ENCODE measurements around the gene ZNF226. TPM values are rescaled to one million over a fixed set of nuclear protein-coding genes. Genes with fewer than 3 reads are reported as not detected.
"Not testable (repeated sequence)": the region's sequence is repeated elsewhere in the genome, so short reads cannot be mapped to it uniquely, and the experiment has no call there.

The ZNF226 gene
- total RNA-seq, 1 donor from 2014 or later, result 19.2 TPM

GRCh38 chr19:44212250-44212865 is 47.5 kb downstream of the ZNF226 start, which contains the start of gene ZNF227:
TSS of gene ZNF227 (plus strand) at chr19:44212532. CDS start at chr19:44217793, 5,261 bp downstream.
- peak; percentile 96 for DNase-seq

- DNase-seq, result peak; percentile 59
Observed at GRCh38 chr19:44212866-44213346, 48.0 kb downstream of the ZNF226 start.

DNA sequence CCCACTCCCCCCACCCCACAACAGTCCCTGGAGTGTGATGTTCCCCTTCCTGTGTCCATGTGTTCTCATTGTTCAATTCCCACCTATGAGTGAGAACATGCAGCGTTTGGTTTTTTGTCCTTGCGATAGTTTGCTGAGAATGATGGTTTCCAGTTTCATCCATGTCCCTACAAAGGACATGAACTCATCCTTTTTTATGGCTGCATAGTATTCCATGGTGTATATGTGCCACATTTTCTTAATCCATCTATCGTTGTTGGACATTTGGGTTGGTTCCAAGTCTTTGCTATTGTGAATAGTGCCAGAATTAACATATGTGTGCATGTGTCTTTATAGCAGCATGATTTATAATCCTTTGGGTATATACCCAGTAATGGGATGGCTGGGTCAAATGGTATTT is 55.0 kb downstream of the ZNF226 start:
- not testable (repeated sequence) for DNase-seq

- DNase-seq, result not testable (repeated sequence)
Observed at GRCh38 chr19:44220761-44221160, 55.9 kb downstream of the ZNF226 start.

DNA sequence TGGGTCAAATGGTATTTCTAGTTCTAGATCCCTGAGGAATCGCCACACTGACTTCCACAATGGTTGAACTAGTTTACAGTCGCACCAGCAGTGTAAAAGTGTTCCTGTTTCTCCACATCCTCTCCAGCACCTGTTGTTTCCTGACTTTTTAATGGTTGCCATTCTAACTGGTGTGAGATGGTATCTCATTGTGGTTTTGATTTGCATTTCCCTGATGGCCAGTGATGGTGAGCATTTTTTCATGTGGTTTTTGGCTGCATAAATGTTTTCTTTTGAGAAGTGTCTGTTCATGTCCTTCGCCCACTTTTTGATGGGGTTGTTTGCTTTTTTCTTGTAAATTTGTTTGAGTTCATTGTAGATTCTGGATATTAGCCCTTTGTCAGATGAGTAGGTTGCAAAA is 56.4 kb downstream of the ZNF226 start:
- not testable (repeated sequence) for DNase-seq

Other genes starting within 250 kb of the ZNF226 start
- 19.2 and 21.0 TPM in 2 replicates for gene ZNF45, start 229.8 kb upstream of the ZNF226 start, total RNA-seq
- gene ZNF221, start 213.9 kb upstream of the ZNF226 start, total RNA-seq, result 4.9 and 6.8 TPM in 2 replicates
- gene ZNF155, start 180.9 kb upstream of the ZNF226 start, total RNA-seq, result 6.6 and 9.5 TPM in 2 replicates
- 2.6 and 3.7 TPM in 2 replicates for gene ZNF230, start 162.1 kb upstream of the ZNF226 start, total RNA-seq
- 4.8 and 7.5 TPM in 2 replicates for gene ZNF222, start 139.7 kb upstream of the ZNF226 start, total RNA-seq
- 6.3 and 8.3 TPM in 2 replicates for gene ZNF223, start 113.1 kb upstream of the ZNF226 start, total RNA-seq
- 2.4 and 3.4 TPM in 2 replicates for gene ZNF284, start 92.9 kb upstream of the ZNF226 start, total RNA-seq
- 22.0 and 37.6 TPM in 2 replicates for gene ZNF224, start 70.7 kb upstream of the ZNF226 start, total RNA-seq
- gene ZNF225, start 51.7 kb upstream of the ZNF226 start, total RNA-seq, result 5.3 and 8.5 TPM in 2 replicates
- gene ZNF234, start 23.5 kb upstream of the ZNF226 start, total RNA-seq, result 8.3 and 15.7 TPM in 2 replicates
- 20.0 and 24.3 TPM in 2 replicates for gene ZNF227, start 47.4 kb downstream of the ZNF226 start, total RNA-seq
- 1.5 and 1.7 TPM in 2 replicates for gene ZNF233, start 94.8 kb downstream of the ZNF226 start, total RNA-seq
- 7.5 and 9.4 TPM in 2 replicates for gene ZNF235, start 139.9 kb downstream of the ZNF226 start, total RNA-seq
- gene ZNF112, start 191.6 kb downstream of the ZNF226 start, total RNA-seq, result 8.3 and 9.9 TPM in 2 replicates
- 3.2 and 5.8 TPM in 2 replicates for gene ZNF285, start 236.5 kb downstream of the ZNF226 start, total RNA-seq